ENCODE results near the gene TMBIM4.
A peak's percentile ranks its signal among the peaks of the same experiment; 100 is the strongest.

TMBIM4 gene

DNA sequence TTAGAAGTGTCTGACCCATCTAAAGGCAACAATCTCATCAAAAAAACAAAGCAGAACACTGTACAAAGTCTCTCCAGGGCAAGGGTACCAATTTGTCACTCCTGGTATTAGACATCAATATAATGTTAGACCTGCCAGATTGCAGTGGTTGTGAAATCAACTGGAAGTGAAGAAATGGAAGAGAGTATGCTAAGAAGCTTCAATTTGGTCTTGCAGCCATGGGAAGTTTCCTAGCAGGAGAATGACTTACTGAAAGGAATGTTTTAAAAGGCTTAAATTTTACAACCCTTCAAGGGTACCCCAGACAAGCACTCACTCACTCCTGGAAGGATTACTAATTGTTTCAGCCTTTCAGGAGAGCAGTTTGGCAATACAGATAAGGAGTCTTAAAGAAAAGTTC, 58.2 kb downstream of the TMBIM4 start:
- DNase-seq, result no peak
- H3K36me3 Mint-ChIP-seq (ENCODE audit: low read depth), result no peaks in the 10 kb centered on the region
- H3K4me3 Mint-ChIP-seq, result no peak overlapping the region
- no peak overlapping the region for H3K27ac Mint-ChIP-seq
- H3K4me1 Mint-ChIP-seq (ENCODE audit: low read depth), result peaks cover 7% of the 10 kb centered on the region
- peaks cover 4% of the 10 kb centered on the region for H3K27me3 Mint-ChIP-seq
- no peaks in the 10 kb centered on the region for H3K9me3 Mint-ChIP-seq

DNA sequence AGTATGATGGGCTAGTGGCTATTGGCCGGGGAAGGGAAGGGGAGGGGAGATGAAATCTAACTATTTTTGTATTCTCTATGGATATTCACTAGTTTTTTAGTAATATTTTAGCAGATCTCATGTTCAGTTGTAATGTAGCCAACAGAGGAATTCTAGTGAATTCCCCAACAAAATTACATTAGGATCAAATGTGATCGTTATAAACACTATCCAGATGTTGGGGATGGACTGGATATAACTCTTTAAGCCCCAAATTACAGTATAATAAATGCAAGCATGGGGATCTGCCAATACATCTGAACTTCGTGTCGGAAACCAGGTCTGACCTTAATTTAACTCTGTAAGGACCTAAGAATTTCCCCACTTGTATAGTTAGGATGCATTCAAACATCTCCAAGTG, 60.7 kb downstream of the TMBIM4 start:
- H3K9me3 Mint-ChIP-seq, result no peaks in the 10 kb centered on the region
- peaks cover 5% of the 10 kb centered on the region for H3K4me1 Mint-ChIP-seq (ENCODE audit: low read depth)
- H3K36me3 Mint-ChIP-seq (ENCODE audit: low read depth), result no peaks in the 10 kb centered on the region
- H3K27me3 Mint-ChIP-seq, result peaks cover 13% of the 10 kb centered on the region
- no peak overlapping the region for H3K4me3 Mint-ChIP-seq
- no peak overlapping the region for H3K27ac Mint-ChIP-seq
- no peak for DNase-seq

DNA sequence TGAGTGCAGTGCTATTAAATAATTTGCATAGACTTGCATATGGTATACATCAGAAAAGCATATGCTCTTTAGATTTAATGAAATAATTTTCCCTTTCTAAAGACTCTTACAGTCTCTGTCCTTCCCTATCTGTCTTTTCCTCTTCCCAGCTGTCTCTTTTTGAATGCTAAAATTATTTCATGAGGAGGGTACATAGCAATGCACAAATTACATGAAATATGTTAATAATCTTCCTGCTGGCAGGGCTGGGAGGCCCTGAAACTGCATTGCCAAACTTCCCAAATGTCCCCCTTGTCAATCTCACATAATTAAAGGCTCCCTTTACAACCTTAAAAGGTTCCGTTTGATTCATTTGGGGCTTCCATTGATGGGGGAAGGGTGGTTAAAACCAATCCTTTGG, 61.4 kb downstream of the TMBIM4 start:
- DNase-seq, result no peak
- no peak overlapping the region for H3K27ac Mint-ChIP-seq
- H3K9me3 Mint-ChIP-seq, result no peaks in the 10 kb centered on the region
- H3K27me3 Mint-ChIP-seq, result peaks cover 18% of the 10 kb centered on the region
- no peaks in the 10 kb centered on the region for H3K36me3 Mint-ChIP-seq (ENCODE audit: low read depth)
- peaks cover 2% of the 10 kb centered on the region for H3K4me1 Mint-ChIP-seq (ENCODE audit: low read depth)
- H3K4me3 Mint-ChIP-seq, result no peak overlapping the region

DNA sequence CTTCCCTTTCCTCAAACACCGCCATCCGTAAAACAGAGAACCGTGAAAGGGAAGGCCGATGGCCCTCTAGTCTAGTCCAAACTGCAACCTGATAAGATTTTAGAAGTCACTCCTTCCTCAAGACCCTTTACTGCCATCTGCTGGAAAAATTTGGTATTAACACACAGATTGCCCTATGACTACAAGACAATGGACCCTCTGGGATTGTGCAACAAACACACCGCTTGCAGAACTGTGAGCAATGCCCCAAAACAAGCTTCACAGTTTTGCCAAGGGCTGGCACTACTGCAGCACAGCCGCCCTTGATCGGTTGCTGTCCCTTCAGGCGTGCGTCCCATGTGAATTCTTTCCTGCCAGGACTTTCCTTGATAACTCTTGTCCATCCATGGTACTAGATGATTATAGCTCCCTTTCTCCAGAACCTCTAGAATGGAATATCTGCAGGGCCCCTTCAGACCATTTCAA, 62.3 kb downstream of the TMBIM4 start:
- Mint-ChIP-seq H3K27me3 (peaks cover 27% of the 10 kb centered on the region), H3K9me3 (no peaks in the 10 kb centered on the region), H3K4me1 (ENCODE audit: low read depth) (peaks cover 2% of the 10 kb centered on the region)

GRCh38 chr12:66103016-66103913, 66.5 kb downstream of the TMBIM4 start:
- peaks cover 55% of the 10 kb centered on the region for H3K27me3 Mint-ChIP-seq
- peaks cover 2% of the 10 kb centered on the region for H3K4me1 Mint-ChIP-seq (ENCODE audit: low read depth)

More for the DNA sequence above, 62.3 kb downstream of the TMBIM4 start:
- Mint-ChIP-seq H3K27ac (no peak overlapping the region), H3K36me3 (ENCODE audit: low read depth) (no peaks in the 10 kb centered on the region), H3K4me3 (no peak overlapping the region)
- DNase-seq, result peak; percentile 37

GRCh38 chr12:66092559-66093269, 77.1 kb downstream of the TMBIM4 start:
- H3K27me3 Mint-ChIP-seq, result peaks cover 30% of the 10 kb centered on the region
- no peak overlapping the region for H3K27ac Mint-ChIP-seq
- DNase-seq, result no peak
- H3K4me3 Mint-ChIP-seq, result no peak overlapping the region
- no peaks in the 10 kb centered on the region for H3K4me1 Mint-ChIP-seq (ENCODE audit: low read depth)
- H3K9me3 Mint-ChIP-seq, result no peaks in the 10 kb centered on the region
- no peaks in the 10 kb centered on the region for H3K36me3 Mint-ChIP-seq (ENCODE audit: low read depth)

More at GRCh38 chr12:66103016-66103913, 66.5 kb downstream of the TMBIM4 start:
- Mint-ChIP-seq H3K9me3 (peaks cover 3% of the 10 kb centered on the region), H3K4me3 (no peak overlapping the region), H3K27ac (no peak overlapping the region), H3K36me3 (ENCODE audit: low read depth) (no peaks in the 10 kb centered on the region)
- no peak for DNase-seq

DNA sequence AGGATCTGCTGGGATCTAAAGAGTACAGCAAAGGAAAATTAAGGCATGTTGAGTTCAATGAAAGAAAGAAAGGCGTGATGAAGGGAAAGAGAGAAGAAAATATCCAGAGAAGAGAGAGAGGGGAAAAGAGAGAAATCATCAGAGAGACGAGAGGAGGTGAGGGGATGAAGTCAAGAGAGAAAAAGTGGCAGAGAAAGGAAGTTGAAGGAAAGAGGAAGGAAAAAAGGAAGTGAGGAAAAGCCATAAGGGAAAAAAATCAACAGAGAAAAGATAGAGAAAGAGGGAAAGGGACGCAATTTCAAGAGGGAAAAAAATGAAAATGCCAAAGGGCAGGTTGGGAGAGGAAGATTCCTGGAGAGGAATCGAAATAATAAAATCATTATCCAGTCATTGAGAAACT, 79.6 kb downstream of the TMBIM4 start:
- DNase-seq, result no peak
- Mint-ChIP-seq H3K27me3 (peaks cover 40% of the 10 kb centered on the region), H3K36me3 (ENCODE audit: low read depth) (no peaks in the 10 kb centered on the region), H3K9me3 (no peaks in the 10 kb centered on the region), H3K4me1 (ENCODE audit: low read depth) (peaks cover 2% of the 10 kb centered on the region), H3K4me3 (no peak overlapping the region), H3K27ac (no peak overlapping the region)

GRCh38 chr12:66087365-66087943, 82.3 kb downstream of the TMBIM4 start:
- H3K36me3 Mint-ChIP-seq (ENCODE audit: low read depth), result no peaks in the 10 kb centered on the region
- peaks cover 39% of the 10 kb centered on the region for H3K27me3 Mint-ChIP-seq
- DNase-seq, result peak; percentile 62
- peaks cover 3% of the 10 kb centered on the region for H3K9me3 Mint-ChIP-seq
- no peak overlapping the region for H3K4me3 Mint-ChIP-seq
- H3K4me1 Mint-ChIP-seq (ENCODE audit: low read depth), result peaks cover 2% of the 10 kb centered on the region
- H3K27ac Mint-ChIP-seq, result no peak overlapping the region

DNA sequence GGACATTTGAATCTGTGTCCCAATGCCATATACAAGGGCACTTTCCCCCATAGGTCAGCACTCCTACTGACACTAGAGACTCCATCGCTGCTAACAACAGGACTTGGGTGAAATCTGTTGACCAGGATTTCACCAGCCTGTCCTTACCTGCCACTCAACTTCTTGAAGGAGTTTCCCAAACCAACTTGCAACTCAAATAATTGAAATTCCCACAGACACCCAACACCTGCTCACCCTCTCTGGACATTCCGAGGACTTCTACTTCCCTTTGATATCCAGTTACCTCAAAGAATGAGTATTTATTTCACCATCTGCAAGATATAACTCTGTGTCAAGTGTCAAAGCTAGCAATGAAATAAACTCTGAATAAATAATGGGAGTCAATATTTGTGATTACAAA, 83.8 kb downstream of the TMBIM4 start:
- H3K9me3 Mint-ChIP-seq, result peaks cover 3% of the 10 kb centered on the region
- no peak overlapping the region for H3K27ac Mint-ChIP-seq
- H3K4me3 Mint-ChIP-seq, result no peak overlapping the region
- peaks cover 43% of the 10 kb centered on the region for H3K27me3 Mint-ChIP-seq
- no peaks in the 10 kb centered on the region for H3K36me3 Mint-ChIP-seq (ENCODE audit: low read depth)
- peaks cover 2% of the 10 kb centered on the region for H3K4me1 Mint-ChIP-seq (ENCODE audit: low read depth)
- DNase-seq, result no peak
